ENCODE measurements around the gene TMEM98.
"Not testable (repeated sequence)": the region's sequence is repeated elsewhere in the genome, so short reads cannot be mapped to it uniquely, and the experiment has no call there.

TMEM98 gene

DNA sequence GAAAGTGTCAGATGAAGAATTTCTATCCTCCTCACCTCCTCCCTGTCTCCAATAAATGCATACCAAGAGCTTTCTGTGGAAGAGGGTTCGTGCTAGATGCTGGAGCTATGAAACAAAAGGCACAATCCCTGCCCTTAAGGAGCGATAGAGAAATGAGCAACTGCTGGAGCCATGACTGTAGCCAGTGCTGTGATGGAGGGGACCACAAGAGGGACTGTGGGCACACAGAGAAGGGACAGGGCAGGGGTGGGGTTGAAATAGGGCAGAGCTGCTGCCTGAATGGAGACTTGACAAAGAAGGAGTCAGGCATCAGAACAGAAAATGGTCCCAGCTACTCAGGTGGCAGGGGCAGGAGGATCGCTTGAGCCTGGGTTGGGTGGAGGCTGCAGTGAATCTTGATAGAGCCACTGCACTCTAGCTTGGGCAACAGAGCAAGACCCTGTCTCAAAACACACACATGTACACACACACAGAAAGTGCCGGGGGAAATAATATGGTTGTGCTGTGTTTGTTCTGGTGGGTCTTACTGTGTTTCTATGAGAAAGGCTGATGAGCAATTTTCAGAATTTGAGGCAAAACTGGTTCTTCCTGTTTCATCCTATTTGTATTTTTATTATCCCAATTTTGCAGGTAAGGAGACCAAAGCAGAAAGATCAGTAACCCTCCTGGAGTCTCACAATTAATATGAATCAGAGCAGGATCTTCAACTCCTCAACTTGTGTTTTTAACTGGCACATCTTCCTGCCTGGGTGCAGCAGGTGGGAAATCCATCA is 16.5 kb downstream of the TMEM98 start:
- no peak for DNase-seq

GRCh38 chr17:32946375-32947135 is 18.6 kb downstream of the TMEM98 start:
- DNase-seq: no peak

- DNase-seq: no peak
Observed at GRCh38 chr17:32947736-32948135, 19.8 kb downstream of the TMEM98 start.

- DNase-seq: no peak
Observed at GRCh38 chr17:32949181-32949580, 21.2 kb downstream of the TMEM98 start.

DNA sequence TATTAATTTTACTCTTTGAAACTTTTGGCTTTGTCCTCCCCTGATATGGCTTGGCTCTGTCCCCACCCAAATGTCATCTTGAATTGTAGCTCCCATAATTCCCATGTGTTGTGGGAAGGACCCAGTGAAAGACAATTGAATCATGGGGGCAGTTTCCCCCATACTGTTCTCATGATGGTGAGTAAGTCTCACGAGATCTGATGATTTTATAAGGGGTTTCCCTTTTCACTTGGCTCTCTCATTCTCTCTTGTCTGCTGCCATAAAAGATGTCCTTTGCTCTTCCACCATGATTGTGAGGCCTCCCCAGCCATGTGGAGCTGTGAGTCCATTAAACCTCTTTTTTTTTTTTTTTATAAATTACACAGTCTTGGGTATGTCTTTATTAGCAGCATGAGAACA is 24.5 kb downstream of the TMEM98 start:
- DNase-seq: not testable (repeated sequence)

DNA sequence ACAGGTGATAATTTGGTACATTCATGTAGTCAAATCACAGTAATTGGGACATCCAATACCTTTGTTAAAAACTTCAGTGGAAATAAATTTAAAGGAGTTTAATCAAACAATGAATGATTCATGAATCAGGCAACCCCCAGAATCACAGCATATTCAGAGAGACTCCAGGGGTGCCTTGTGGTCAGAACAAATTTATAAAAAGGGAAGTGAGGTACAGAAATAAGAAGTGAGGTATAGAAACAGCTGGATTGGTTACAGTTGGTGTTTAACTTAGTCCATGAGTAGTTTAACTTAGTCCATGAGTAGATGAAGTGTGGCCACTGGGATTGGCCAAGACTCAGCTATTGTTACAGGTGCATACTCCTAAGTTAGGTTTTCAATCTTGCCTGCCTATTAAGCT is 25.1 kb downstream of the TMEM98 start:
- DNase-seq: no peak

- DNase-seq: no peak
Observed at GRCh38 chr17:32953857-32954256, 25.9 kb downstream of the TMEM98 start.

DNA sequence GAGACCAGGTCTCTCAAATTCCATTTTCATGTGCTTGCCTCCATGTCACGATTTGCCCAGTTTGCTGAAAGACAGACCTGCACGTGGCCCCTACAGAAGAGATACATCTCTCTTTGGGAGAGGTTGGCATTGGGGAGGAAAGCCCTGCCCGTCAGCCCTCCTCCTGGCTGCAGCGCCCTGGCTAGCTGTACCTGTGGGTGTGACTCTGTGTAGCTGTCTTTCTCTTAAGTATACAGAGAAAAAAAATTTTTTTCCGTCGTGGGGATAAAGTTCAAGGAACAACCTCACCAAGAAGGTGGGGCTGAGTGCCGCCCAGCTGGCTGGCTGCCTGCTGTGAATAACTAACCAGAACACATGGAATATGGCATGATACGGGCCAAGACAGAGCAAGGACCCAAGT is 26.5 kb downstream of the TMEM98 start:
- no peak for DNase-seq

- no peak for DNase-seq
Observed at GRCh38 chr17:32955155-32955554, 27.2 kb downstream of the TMEM98 start.

DNA sequence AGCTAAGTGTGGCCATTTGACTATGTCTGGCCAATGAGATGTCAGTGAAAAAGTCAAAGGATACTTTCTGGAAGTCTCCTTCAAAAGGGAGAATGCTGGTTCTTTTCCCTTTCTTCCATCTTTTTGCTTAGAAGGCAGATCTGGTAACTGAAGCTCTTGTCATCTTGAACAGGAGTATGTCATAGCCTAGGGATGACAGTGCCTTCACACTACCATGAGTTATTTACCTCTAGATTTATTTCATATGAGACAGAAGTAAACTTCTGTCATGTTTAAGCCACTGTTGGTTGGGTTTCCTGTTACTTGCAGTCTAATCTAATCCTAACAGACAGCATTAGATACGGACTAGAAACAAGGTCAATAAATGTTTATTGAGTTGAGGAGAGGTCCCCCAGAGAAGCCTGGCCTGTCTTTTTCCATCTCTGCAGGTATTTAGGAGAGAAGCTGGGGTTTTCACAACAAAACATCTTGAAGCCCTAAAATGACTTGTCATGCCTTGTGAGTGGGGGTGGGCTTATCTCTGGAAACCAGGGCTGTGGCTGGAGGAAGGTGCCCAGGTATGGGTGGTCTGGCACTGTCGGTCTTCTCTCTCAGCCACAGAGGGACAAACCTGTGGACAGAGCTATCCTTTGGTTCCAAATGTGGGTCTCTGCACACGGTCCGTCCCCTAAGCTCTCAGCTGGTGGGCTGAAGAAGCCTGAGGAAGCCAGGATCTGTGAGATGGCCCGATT is 28.5 kb downstream of the TMEM98 start:
- DNase-seq: no peak

DNA sequence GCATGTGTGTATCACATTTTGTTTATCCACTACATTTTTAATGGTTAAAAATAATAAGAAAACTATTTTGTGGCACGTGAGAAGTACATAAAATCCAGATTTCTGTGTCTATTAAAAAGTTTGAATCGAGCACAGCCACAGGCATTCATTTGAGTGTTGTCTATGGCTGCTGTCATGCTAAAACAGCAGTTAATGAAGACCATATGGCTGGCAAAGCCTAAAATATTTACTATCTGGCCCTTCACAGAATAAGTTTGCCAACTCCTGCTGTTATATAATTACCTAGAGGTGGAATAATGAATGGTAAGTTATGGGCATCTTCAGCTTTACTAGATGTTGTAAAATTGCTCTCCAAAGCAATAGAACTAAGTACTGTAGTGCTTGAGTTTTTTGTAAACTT is 30.5 kb downstream of the TMEM98 start:
- peak; percentile 44 for DNase-seq

DNA sequence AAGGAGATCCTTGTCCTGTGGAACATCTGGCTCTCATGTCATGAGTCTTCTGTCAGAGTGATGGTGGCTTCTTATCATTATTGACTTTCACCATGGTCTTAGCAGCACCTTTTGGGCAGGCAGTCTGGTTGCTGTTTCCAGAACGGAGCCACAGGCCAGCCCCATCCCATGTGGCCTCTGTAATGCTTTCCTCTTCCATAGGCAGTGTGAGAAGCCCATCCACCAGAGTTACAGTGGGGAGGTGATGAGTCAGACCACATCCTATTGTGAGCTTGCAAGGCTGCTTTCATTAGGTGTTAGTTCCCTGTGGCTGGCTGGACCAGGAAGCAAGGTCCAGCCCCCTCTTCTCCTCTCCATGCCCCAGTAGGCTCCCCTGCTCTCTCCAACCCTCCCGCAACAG is 32.9 kb downstream of the TMEM98 start:
- no peak for DNase-seq

- no peak for DNase-seq
Observed at GRCh38 chr17:32962320-32962711, 34.4 kb downstream of the TMEM98 start.

- peak; percentile 78 for DNase-seq
Observed at GRCh38 chr17:32964541-32964940, 36.6 kb downstream of the TMEM98 start.

DNA sequence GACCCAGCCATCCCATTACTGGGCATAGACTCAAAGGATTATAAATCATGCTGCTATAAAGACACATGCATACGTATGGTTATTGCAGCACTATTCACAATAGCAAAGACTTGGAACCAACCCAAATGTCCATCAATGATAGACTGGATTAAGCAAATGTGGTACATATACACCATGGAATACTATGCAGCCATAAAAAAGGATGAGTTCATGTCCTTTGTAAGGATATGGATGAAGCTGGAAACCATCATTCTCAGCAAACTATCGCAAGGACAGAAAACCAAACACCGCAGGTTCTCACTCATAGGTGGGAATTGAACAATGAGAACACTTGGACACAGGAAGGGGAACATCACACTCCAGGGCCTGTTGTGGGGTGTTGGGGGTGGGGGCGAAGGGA is 41.3 kb downstream of the TMEM98 start:
- not testable (repeated sequence) for DNase-seq

DNA sequence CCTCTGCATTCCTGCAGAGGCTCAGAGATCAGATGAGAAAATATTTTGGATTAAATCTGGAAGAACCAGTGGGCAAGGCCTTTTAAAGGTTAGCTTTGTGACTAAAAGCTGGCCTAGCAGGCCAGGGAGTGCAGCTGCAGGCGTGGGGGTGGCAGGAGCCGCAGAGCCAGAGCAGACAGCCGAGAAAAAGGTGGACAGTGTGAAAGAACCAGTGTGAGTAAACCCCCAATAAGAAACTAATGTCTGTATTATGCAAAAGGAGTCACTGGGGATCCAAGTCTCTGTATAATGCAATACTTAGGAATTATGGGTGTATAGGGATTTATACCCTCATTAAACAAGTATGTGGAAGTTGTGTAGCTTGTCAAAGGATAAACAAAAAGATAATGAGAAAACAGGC is 42.3 kb downstream of the TMEM98 start:
- no peak for DNase-seq

- DNase-seq: peak; percentile 69
Observed at GRCh38 chr17:32971171-32971570, 43.2 kb downstream of the TMEM98 start.

- DNase-seq: peak; percentile 64
Observed at GRCh38 chr17:32976131-32976530, 48.2 kb downstream of the TMEM98 start.

GRCh38 chr17:32976605-32977004 is 48.7 kb downstream of the TMEM98 start:
- no peak for DNase-seq

GRCh38 chr17:32980230-32980629 is 52.3 kb downstream of the TMEM98 start:
- no peak for DNase-seq

GRCh38 chr17:32981611-32982010 is 53.7 kb downstream of the TMEM98 start:
- DNase-seq: not testable (repeated sequence)

- DNase-seq: no peak
Observed at GRCh38 chr17:32985050-32985756, 57.2 kb downstream of the TMEM98 start.

GRCh38 chr17:32987453-32987805 is 59.5 kb downstream of the TMEM98 start:
- DNase-seq: not testable (repeated sequence)
